GM12878 (cell line): Measurements from ENCODE around the gene RNF13. TPM values are rescaled to one million over a fixed set of nuclear protein-coding genes. Genes with fewer than 3 reads are reported as not detected.

Experiments
- ATAC-seq: fragments of 200-7000 bp; cut with Tn5 transposase; 3 replicates; pipeline ENCODE4 v1.9.1; 2020; ENCODE audit warnings: mild to moderate bottlenecking, moderate library complexity
- BruUV-seq: library from RNA; stranded (reverse); fragments of 400-500 nt; replicated peaks from 2 replicates; lab custom pipeline; 2021; lab: Mats Ljungman, UMichigan
- CTCF ChIA-PET: fragments of 300-600 bp; sonication (Branson Sonifier 250); formaldehyde crosslinking; extraction: SDS; loops from one replicate; lab custom pipeline; 2021; ENCODE audit warnings: inconsistent platforms; lab: Yijun Ruan, JAX
- POLR2A ChIA-PET: fragments of 350-600 bp; formaldehyde crosslinking; extraction: SDS; loops from one replicate; lab custom pipeline; 2021; ENCODE audit warnings: inconsistent platforms; lab: Charles Lee
- RAD21 ChIA-PET: fragments of 300-600 bp; sonication (Branson Sonifier 250); formaldehyde crosslinking; loops from one replicate; lab custom pipeline; 2023; ENCODE audit warnings: antibody characterized with exemption; ENCODE audit not compliant: unreplicated experiment; lab: Charles Lee
- SMC1A ChIA-PET: fragments of 300-600 bp; sonication (Branson Sonifier 250); formaldehyde crosslinking; loops from one replicate; lab custom pipeline; 2023; ENCODE audit not compliant: unreplicated experiment, uncharacterized antibody; lab: Charles Lee
- DNase-seq: peaks from one replicate; pipeline ENCODE4 v3.0.0-alpha.2; 2011; ENCODE audit warnings: low read depth, low spot score
- FAIRE-seq: peaks from 3 replicates; lab custom pipeline; 2011; peaks lifted over from hg19 to GRCh38; lab: Jason Lieb, UNC
- H2AFZ ChIP-seq: 2 replicates; pipeline ENCODE4 v1.6.0; 2011; ENCODE audit warnings: low read depth, low read length, control low read depth; ENCODE audit not compliant: control insufficient read depth
- H3K27ac ChIP-seq: 2 replicates; pipeline ENCODE4 v1.5.1; 2011; ENCODE audit warnings: control low read depth; ENCODE audit not compliant: control insufficient read depth, insufficient read depth
- H3K27me3 ChIP-seq, 2 experiments: replicated peaks in 1 of 2; 2 replicates each; pipeline versions ENCODE4 v1.6.0 to v1.6.1; 2011; ENCODE audit warnings: low read length in 1 of 2; ENCODE audit not compliant: control insufficient read depth in 2 of 2, insufficient read depth in 2 of 2
- H3K36me3 ChIP-seq, 2 experiments: 2 replicates each; pipeline ENCODE4 v1.5.1; 2011; ENCODE audit warnings: low read length in 1 of 2; ENCODE audit not compliant: control insufficient read depth in 2 of 2, insufficient read depth in 2 of 2
- H3K4me1 ChIP-seq: 2 replicates; pipeline ENCODE4 v1.6.1; 2011; ENCODE audit warnings: mild to moderate bottlenecking, low read length, moderate library complexity, mixed read lengths; ENCODE audit not compliant: control insufficient read depth, insufficient read depth
- H3K4me2 ChIP-seq: 2 replicates; pipeline ENCODE4 v1.6.0; 2011; ENCODE audit warnings: control low read depth; ENCODE audit not compliant: control insufficient read depth, insufficient read depth
- H3K4me3 ChIP-seq: fragments of 200-600 bp; sonication (generic); 2 replicates; pipeline ENCODE4 v1.5.1; 2016
- H3K79me2 ChIP-seq: 2 replicates; pipeline ENCODE4 v1.6.0; 2011; ENCODE audit warnings: low read length; ENCODE audit not compliant: control insufficient read depth, insufficient read depth
- H3K9ac ChIP-seq: 2 replicates; pipeline ENCODE4 v1.8.0; 2011; ENCODE audit warnings: low read length, control low read depth, mixed read lengths; ENCODE audit not compliant: control insufficient read depth, insufficient read depth
- H3K9me3 ChIP-seq: replicated peaks from 3 replicates; pipeline ENCODE4 v1.5.1; 2011; ENCODE audit warnings: mild to moderate bottlenecking, low read length; ENCODE audit not compliant: control insufficient read depth, insufficient read depth
- H4K20me1 ChIP-seq: 2 replicates; pipeline ENCODE4 v1.6.0; 2011; ENCODE audit not compliant: control insufficient read depth, insufficient read depth
- ATF7 ChIP-seq: fragments of 450-650 bp; IDR thresholded peaks from 2 replicates; pipeline ENCODE4 v1.6.1; 2016; ENCODE audit warnings: low read depth, mild to moderate bottlenecking
- CBX3 ChIP-seq: fragments of 200-600 bp; sonication (generic); IDR thresholded peaks from 2 replicates; pipeline ENCODE4 v1.6.1; 2016; ENCODE audit warnings: low read depth, borderline replicate concordance
- CBX5 ChIP-seq: sonication (generic); IDR thresholded peaks from 2 replicates; pipeline ENCODE4 v1.6.1; 2016; ENCODE audit warnings: low read depth, moderate library complexity, mild to moderate bottlenecking, inconsistent platforms
- ESRRA ChIP-seq: IDR thresholded peaks from 2 replicates; pipeline ENCODE4 v1.6.1; 2012; ENCODE audit warnings: mild to moderate bottlenecking, low read length, improper control_type of control experiment
- HSF1 ChIP-seq: fragments of 150-350 bp; IDR thresholded peaks from 2 replicates; pipeline ENCODE4 v1.6.1; 2014; ENCODE audit warnings: mild to moderate bottlenecking, low read depth, low read length
- IKZF2 ChIP-seq, 2 experiments: fragments of 450-650 bp; IDR thresholded peaks; 2 replicates each; pipeline ENCODE4 v1.6.1; 2017; ENCODE audit warnings: mild to moderate bottlenecking in 2 of 2, moderate library complexity in 2 of 2
- NFXL1 ChIP-seq: fragments of 450-650 bp; IDR thresholded peaks from 2 replicates; pipeline ENCODE4 v1.6.1; 2017; ENCODE audit warnings: antibody characterized with exemption, mild to moderate bottlenecking, borderline replicate concordance
- NR2C1 ChIP-seq: fragments of 450-650 bp; IDR thresholded peaks from 2 replicates; pipeline ENCODE4 v1.6.1; 2017; ENCODE audit warnings: antibody characterized with exemption, mild to moderate bottlenecking, moderate library complexity
- PAX5 ChIP-seq: IDR thresholded peaks from 2 replicates; pipeline ENCODE4 v1.6.1; 2011; ENCODE audit warnings: low read depth, low read length, borderline replicate concordance
- RFX5 ChIP-seq: IDR thresholded peaks from 2 replicates; pipeline ENCODE4 v1.6.1; 2011; ENCODE audit warnings: low read depth, low read length, improper control_type of control experiment
- SIX5 ChIP-seq: IDR thresholded peaks from 2 replicates; pipeline ENCODE4 v1.6.1; 2011; ENCODE audit warnings: mild to moderate bottlenecking, low read depth, low read length, moderate library complexity; ENCODE audit not compliant: severe bottlenecking
- SREBF1 ChIP-seq: IDR thresholded peaks from 2 replicates; pipeline ENCODE4 v1.6.1; 2012; ENCODE audit warnings: mild to moderate bottlenecking, low read length
- SRF ChIP-seq, 2 experiments: IDR thresholded peaks; 2 replicates each; pipeline ENCODE4 v1.6.1; 2011; ENCODE audit warnings: low read depth in 2 of 2, low read length in 2 of 2, mild to moderate bottlenecking in 1 of 2, moderate library complexity in 1 of 2
- TAF1 ChIP-seq: IDR thresholded peaks from 2 replicates; pipeline ENCODE4 v1.6.1; 2011; ENCODE audit warnings: mild to moderate bottlenecking, low read depth, low read length, borderline replicate concordance
- ZNF24 ChIP-seq: fragments of 450-650 bp; IDR thresholded peaks from 2 replicates; pipeline ENCODE4 v1.6.1; 2017; ENCODE audit warnings: antibody characterized with exemption, mild to moderate bottlenecking
- ZZZ3 ChIP-seq: IDR thresholded peaks from 2 replicates; pipeline ENCODE4 v1.6.1; 2011; ENCODE audit warnings: low read depth; ENCODE audit not compliant: control insufficient read depth, insufficient read length
- WGBS: methylation state at CpG from one replicate; pipeline ENCODE4 v1.1.6; 2016; ENCODE audit warnings: low lambda C conversion rate; ENCODE audit not compliant: insufficient replicate concordance, insufficient coverage; ENCODE audit errors: missing lambda C conversion rate; 5-methylcytosine and 5-hydroxymethylcytosine counted together
- in situ Hi-C: fragments of 300-500 bp; cut with MboI; formaldehyde crosslinking; loops from 9 replicates; pipeline ENCODE4 v1.14.3; 2018; ENCODE audit warnings: mixed read lengths
- intact Hi-C: fragments of 100-400 bp; cut with micrococcal nuclease; formaldehyde crosslinking; loops from one replicate; pipeline ENCODE4 v1.14.2; 2022; ENCODE audit not compliant: unreplicated experiment
- polyA plus RNA-seq, 11 experiments: library from polyadenylated mRNA; depleted of rRNA in 4 of 11; unstranded in 6 of 11; stranded (reverse) in 5 of 11; fragments of >200 nt; fragmentation: Nextera tagmentation in 4 of 11; fragmentation: Illumina TruSeq in 1 of 11; extraction: Ambion mirVana in 4 of 11; extraction: Trizol in 1 of 11; gene quantifications; 1 replicate in 1 of 11; 2 replicates in 10 of 11; pipeline versions ENCODE4 v1.2.1 to v1.2.3, GENCODE V29; 2011 to 2016; ENCODE audit warnings: inconsistent platforms in 2 of 11, missing spikeins in 2 of 11, low read depth in 1 of 11
- total RNA-seq, 4 experiments: library from RNA; depleted of rRNA in 3 of 4; stranded (reverse); fragments of >200 nt in 3 of 4; fragmentation: Illumina TruSeq in 1 of 4; extraction: Trizol in 1 of 4; gene quantifications; 2 replicates each; pipeline versions ENCODE4 v1.2.1 to v1.2.3, GENCODE V29; 2013 to 2021
- TF ChIP-seq, protein P1 (sequence below): fragments of 450-650 bp; IDR thresholded peaks from 2 replicates; pipeline ENCODE4 v1.6.1; 2017; ENCODE audit warnings: low read depth, mild to moderate bottlenecking, moderate library complexity
- TF ChIP-seq, protein P2 (sequence below): IDR thresholded peaks from 2 replicates; pipeline ENCODE4 v1.6.1; 2011; ENCODE audit warnings: mild to moderate bottlenecking, low read depth, low read length, moderate library complexity; ENCODE audit not compliant: insufficient replicate concordance
- TF ChIP-seq, protein P3 (sequence below): IDR thresholded peaks from 2 replicates; pipeline ENCODE4 v1.6.1; 2012; ENCODE audit warnings: low read depth, low read length, improper control_type of control experiment
- TF ChIP-seq, protein P4 (sequence below): IDR thresholded peaks from 2 replicates; pipeline ENCODE4 v1.6.1; 2012; ENCODE audit warnings: low read depth, low read length, improper control_type of control experiment

RNF13 gene
- total and polyA plus RNA-seq, 10 of the 15 experiments (the other 5 are each of a cell fraction or from before 2014, with no cell fraction given), result 18.9 to 73.4 (median 36.7) TPM

- TF ChIP-seq ATF7 (no peak), ESRRA (no peak), TAF1 (no peak), SIX5 (no peak), PAX5 (no peak), SRF (IDR thresholded peaks at IDR 0.05; ENCODE audit: low read depth in 2 of 2, low read length in 2 of 2) (no peak), ZNF24 (no peak), IKZF2 (IDR thresholded peaks at IDR 0.05) (no peak), NFXL1 (no peak), ZZZ3 (no peak), RFX5 (no peak), SREBF1 (no peak), HSF1 (no peak), CBX3 (no peak), CBX5 (no peak), NR2C1 (no peak)
- TF ChIP-seq, protein P1, sequence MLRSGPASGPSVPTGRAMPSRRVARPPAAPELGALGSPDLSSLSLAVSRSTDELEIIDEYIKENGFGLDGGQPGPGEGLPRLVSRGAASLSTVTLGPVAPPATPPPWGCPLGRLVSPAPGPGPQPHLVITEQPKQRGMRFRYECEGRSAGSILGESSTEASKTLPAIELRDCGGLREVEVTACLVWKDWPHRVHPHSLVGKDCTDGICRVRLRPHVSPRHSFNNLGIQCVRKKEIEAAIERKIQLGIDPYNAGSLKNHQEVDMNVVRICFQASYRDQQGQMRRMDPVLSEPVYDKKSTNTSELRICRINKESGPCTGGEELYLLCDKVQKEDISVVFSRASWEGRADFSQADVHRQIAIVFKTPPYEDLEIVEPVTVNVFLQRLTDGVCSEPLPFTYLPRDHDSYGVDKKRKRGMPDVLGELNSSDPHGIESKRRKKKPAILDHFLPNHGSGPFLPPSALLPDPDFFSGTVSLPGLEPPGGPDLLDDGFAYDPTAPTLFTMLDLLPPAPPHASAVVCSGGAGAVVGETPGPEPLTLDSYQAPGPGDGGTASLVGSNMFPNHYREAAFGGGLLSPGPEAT, result no peak
- TF ChIP-seq, protein P2, sequence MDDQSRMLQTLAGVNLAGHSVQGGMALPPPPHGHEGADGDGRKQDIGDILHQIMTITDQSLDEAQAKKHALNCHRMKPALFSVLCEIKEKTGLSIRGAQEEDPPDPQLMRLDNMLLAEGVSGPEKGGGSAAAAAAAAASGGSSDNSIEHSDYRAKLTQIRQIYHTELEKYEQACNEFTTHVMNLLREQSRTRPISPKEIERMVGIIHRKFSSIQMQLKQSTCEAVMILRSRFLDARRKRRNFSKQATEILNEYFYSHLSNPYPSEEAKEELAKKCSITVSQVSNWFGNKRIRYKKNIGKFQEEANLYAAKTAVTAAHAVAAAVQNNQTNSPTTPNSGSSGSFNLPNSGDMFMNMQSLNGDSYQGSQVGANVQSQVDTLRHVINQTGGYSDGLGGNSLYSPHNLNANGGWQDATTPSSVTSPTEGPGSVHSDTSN, result no peak
- TF ChIP-seq, protein P3, sequence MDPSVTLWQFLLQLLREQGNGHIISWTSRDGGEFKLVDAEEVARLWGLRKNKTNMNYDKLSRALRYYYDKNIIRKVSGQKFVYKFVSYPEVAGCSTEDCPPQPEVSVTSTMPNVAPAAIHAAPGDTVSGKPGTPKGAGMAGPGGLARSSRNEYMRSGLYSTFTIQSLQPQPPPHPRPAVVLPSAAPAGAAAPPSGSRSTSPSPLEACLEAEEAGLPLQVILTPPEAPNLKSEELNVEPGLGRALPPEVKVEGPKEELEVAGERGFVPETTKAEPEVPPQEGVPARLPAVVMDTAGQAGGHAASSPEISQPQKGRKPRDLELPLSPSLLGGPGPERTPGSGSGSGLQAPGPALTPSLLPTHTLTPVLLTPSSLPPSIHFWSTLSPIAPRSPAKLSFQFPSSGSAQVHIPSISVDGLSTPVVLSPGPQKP, result no peak
- TF ChIP-seq, protein P4, sequence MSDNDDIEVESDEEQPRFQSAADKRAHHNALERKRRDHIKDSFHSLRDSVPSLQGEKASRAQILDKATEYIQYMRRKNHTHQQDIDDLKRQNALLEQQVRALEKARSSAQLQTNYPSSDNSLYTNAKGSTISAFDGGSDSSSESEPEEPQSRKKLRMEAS, result no peak
- Histone ChIP-seq H3K79me2 (no peaks in the 10 kb centered on the region), H3K4me3 (no peak overlapping the region), H3K4me1 (no peaks in the 10 kb centered on the region), H3K9me3 (no peaks in the 10 kb centered on the region), H4K20me1 (no peaks in the 10 kb centered on the region), H3K4me2 (no peak overlapping the region), H2AFZ (no peak overlapping the region), H3K36me3 (no peaks in the 10 kb centered on the region), H3K9ac (no peak overlapping the region), H3K27ac (no peak overlapping the region), H3K27me3 (peaks cover 0 to 4% of the 10 kb centered on the region in 2 experiments; a peak in 1 of 4 replicates)
- intact Hi-C loops (no loop called here), in situ Hi-C loops (no loop called here)
- FAIRE-seq (no peak), ATAC-seq (no peak), DNase-seq (no peak)
- ChIA-PET RAD21 (interaction anchor here (1.2 kb wide), 1 partner anchor 15 kb away, joined by 3 read pairs; no protein-coding TSS in a partner anchor), POLR2A (no interaction called here), SMC1A (no interaction called here), CTCF (no interaction called here)
- WGBS, result 53% methylated on average over 2 of the region's 2 CpGs
- BruUV-seq, result no TSS peak
Observed at GRCh38 chr3:149790268-149790667, 22.7 kb upstream of the RNF13 start.
